K562 (cell line): ENCODE measurements around the gene KHNYN.

Experiments used
- BHLHE40 ChIP-seq: IDR thresholded peaks from 2 replicates; pipeline ENCODE4 v1.6.1; 2011; ENCODE audit warnings: low read length, improper control_type of control experiment
- FOXK1 ChIP-seq: sonication (generic); formaldehyde crosslinking; IDR thresholded peaks from 2 replicates; pipeline ENCODE4 v1.8.0; 2022; ENCODE audit warnings: missing genetic modification reagents, mild to moderate bottlenecking, borderline replicate concordance

DNA sequence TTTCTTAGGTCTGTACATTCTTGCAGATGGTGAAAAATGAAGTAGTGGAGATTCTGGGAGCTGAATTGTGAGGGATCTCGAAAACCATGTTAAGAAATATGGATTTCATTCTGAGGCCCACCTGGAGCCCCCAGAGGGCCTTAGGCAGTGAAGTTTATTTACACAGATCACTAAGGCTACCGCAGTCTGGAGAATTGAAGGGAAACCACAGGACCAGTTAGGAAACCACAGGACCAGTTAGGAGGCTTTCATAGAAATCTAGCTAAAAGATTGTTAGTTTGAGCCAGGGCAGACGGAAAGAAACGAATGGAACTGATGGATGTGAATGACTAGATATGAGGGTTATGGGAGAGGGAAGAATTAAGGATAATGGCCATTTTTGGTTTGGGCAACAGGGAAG lies 7.5 kb upstream of the KHNYN start:
- TF ChIP-seq FOXK1 (no peak), BHLHE40 (no peak)
